Adipocyte (in vitro differentiated cells): ENCODE data around the gene CLEC4E.
"Not testable (repeated sequence)": the region's sequence is repeated elsewhere in the genome, so short reads cannot be mapped to it uniquely, and the experiment has no call there.

Experiments
- DNase-seq: peaks from one replicate; pipeline ENCODE4 v3.0.0-alpha.2; 2015; ENCODE audit warnings: low read depth
- H3K27me3 ChIP-seq: replicated peaks from 2 replicates; pipeline ENCODE4 v1.7.0; 2013; ENCODE audit warnings: mild to moderate bottlenecking, low read length, moderate library complexity; ENCODE audit not compliant: control insufficient read depth, insufficient read depth
- H3K36me3 ChIP-seq: 2 replicates; pipeline ENCODE4 v1.7.0; 2013; ENCODE audit warnings: low read length, mild to moderate bottlenecking, moderate library complexity; ENCODE audit not compliant: control insufficient read depth, insufficient read depth, severe bottlenecking
- H3K4me1 ChIP-seq: 2 replicates; pipeline ENCODE4 v1.7.0; 2013; ENCODE audit warnings: mild to moderate bottlenecking, low read length, moderate library complexity; ENCODE audit not compliant: control insufficient read depth, insufficient read depth
- H3K4me3 ChIP-seq: 2 replicates; pipeline ENCODE4 v1.7.0; 2013; ENCODE audit warnings: mild to moderate bottlenecking, low read length, moderate library complexity
- H3K9ac ChIP-seq: 2 replicates; pipeline ENCODE4 v1.7.0; 2013; ENCODE audit warnings: mild to moderate bottlenecking, low read length, moderate library complexity
- H3K9me3 ChIP-seq: 2 replicates; pipeline ENCODE4 v1.7.0; 2013; ENCODE audit warnings: mild to moderate bottlenecking, low read length, moderate library complexity; ENCODE audit not compliant: control insufficient read depth

Gene CLEC4E

GRCh38 chr12:8541562-8541961, 857 bp upstream of the CLEC4E start:
- Histone ChIP-seq H3K36me3 (no peaks in the 10 kb centered on the region), H3K9me3 (no peaks in the 10 kb centered on the region), H3K27me3 (peaks cover 17% of the 10 kb centered on the region), H3K4me3 (no peak overlapping the region), H3K9ac (no peak overlapping the region), H3K4me1 (no peaks in the 10 kb centered on the region)
- no peak for DNase-seq

- H3K4me3 ChIP-seq, H3K4me1 ChIP-seq, H3K9me3 ChIP-seq, DNase-seq, H3K9ac ChIP-seq, H3K36me3 ChIP-seq: not testable (repeated sequence)
- peaks cover 47% of the 10 kb centered on the region for H3K27me3 ChIP-seq
Measured at GRCh38 chr12:8537820-8538219, 2.9 kb downstream of the CLEC4E start.

- Histone ChIP-seq H3K4me1 (no peaks in the 10 kb centered on the region), H3K27me3 (peaks cover 45% of the 10 kb centered on the region), H3K36me3 (no peaks in the 10 kb centered on the region), H3K9me3 (no peaks in the 10 kb centered on the region), H3K9ac (no peak overlapping the region), H3K4me3 (no peak overlapping the region)
- no peak for DNase-seq
Measured at GRCh38 chr12:8532045-8532444, 8.7 kb downstream of the CLEC4E start.

- no peak for DNase-seq
- H3K36me3 ChIP-seq: no peaks in the 10 kb centered on the region
- H3K27me3 ChIP-seq: peaks cover 12% of the 10 kb centered on the region
- no peak overlapping the region for H3K4me3 ChIP-seq
- H3K9ac ChIP-seq: no peak overlapping the region
- no peaks in the 10 kb centered on the region for H3K4me1 ChIP-seq
- peaks cover 15% of the 10 kb centered on the region for H3K9me3 ChIP-seq
Measured at GRCh38 chr12:8527250-8528130, 13.2 kb downstream of the CLEC4E start.

- no peak overlapping the region for H3K4me3 ChIP-seq
- H3K36me3 ChIP-seq: no peaks in the 10 kb centered on the region
- DNase-seq: no peak
- peaks cover 13% of the 10 kb centered on the region for H3K27me3 ChIP-seq
- H3K4me1 ChIP-seq: no peaks in the 10 kb centered on the region
- H3K9me3 ChIP-seq: no peaks in the 10 kb centered on the region
- H3K9ac ChIP-seq: no peak overlapping the region
Measured at GRCh38 chr12:8519171-8519570, 21.5 kb downstream of the CLEC4E start.

- no peak for DNase-seq
- H3K4me3 ChIP-seq: no peak overlapping the region
Measured at GRCh38 chr12:8517971-8518370, 22.7 kb downstream of the CLEC4E start.

GRCh38 chr12:8513256-8513655, 27.4 kb downstream of the CLEC4E start, which contains the start of gene CLEC4D:
TSS of gene CLEC4D (plus strand) at chr12:8513503. CDS start at chr12:8513733, 230 bp downstream.
- no peaks in the 10 kb centered on the region for H3K36me3 ChIP-seq
- no peaks in the 10 kb centered on the region for H3K9me3 ChIP-seq
- DNase-seq: no peak
- peaks cover 25% of the 10 kb centered on the region for H3K27me3 ChIP-seq
- no peak within 1 kb of the TSS for H3K9ac ChIP-seq
- H3K4me3 ChIP-seq: no peak within 1 kb of the TSS
- no peaks in the 10 kb centered on the region for H3K4me1 ChIP-seq

More at GRCh38 chr12:8517971-8518370, 22.7 kb downstream of the CLEC4E start:
- Histone ChIP-seq H3K27me3 (peaks cover 16% of the 10 kb centered on the region), H3K4me1 (no peaks in the 10 kb centered on the region), H3K9ac (no peak overlapping the region), H3K36me3 (no peaks in the 10 kb centered on the region), H3K9me3 (no peaks in the 10 kb centered on the region)

GRCh38 chr12:8508910-8509841, 31.5 kb downstream of the CLEC4E start:
- H3K9ac ChIP-seq: no peak overlapping the region
- DNase-seq: no peak
- peaks cover 18% of the 10 kb centered on the region for H3K27me3 ChIP-seq
- H3K4me3 ChIP-seq: no peak overlapping the region
- H3K4me1 ChIP-seq: peaks cover 6% of the 10 kb centered on the region
- no peaks in the 10 kb centered on the region for H3K9me3 ChIP-seq
- H3K36me3 ChIP-seq: no peaks in the 10 kb centered on the region

GRCh38 chr12:8508223-8508622, 32.5 kb downstream of the CLEC4E start:
- no peak overlapping the region for H3K4me3 ChIP-seq
- DNase-seq: no peak
- H3K9ac ChIP-seq: no peak overlapping the region
- peaks cover 15% of the 10 kb centered on the region for H3K27me3 ChIP-seq
- H3K36me3 ChIP-seq: no peaks in the 10 kb centered on the region
- no peaks in the 10 kb centered on the region for H3K9me3 ChIP-seq
- peaks cover 6% of the 10 kb centered on the region for H3K4me1 ChIP-seq

- Histone ChIP-seq H3K27me3 (peaks cover 15% of the 10 kb centered on the region), H3K9ac (no peak overlapping the region)
Measured at GRCh38 chr12:8507596-8507995, 33.1 kb downstream of the CLEC4E start.

GRCh38 chr12:8504351-8504750, 36.4 kb downstream of the CLEC4E start:
- no peak for DNase-seq

More at GRCh38 chr12:8507596-8507995, 33.1 kb downstream of the CLEC4E start:
- no peaks in the 10 kb centered on the region for H3K36me3 ChIP-seq
- H3K9me3 ChIP-seq: no peaks in the 10 kb centered on the region
- DNase-seq: no peak
- no peak overlapping the region for H3K4me3 ChIP-seq
- H3K4me1 ChIP-seq: peaks cover 6% of the 10 kb centered on the region

More at GRCh38 chr12:8504351-8504750, 36.4 kb downstream of the CLEC4E start:
- no peak overlapping the region for H3K9ac ChIP-seq
- no peak overlapping the region for H3K4me3 ChIP-seq
- no peaks in the 10 kb centered on the region for H3K36me3 ChIP-seq
- H3K9me3 ChIP-seq: no peaks in the 10 kb centered on the region
- H3K27me3 ChIP-seq: peaks cover 18% of the 10 kb centered on the region
- H3K4me1 ChIP-seq: peaks cover 6% of the 10 kb centered on the region
